Measurements from ENCODE around the gene SERPINF2.

- TF ChIP-seq, protein P1, sequence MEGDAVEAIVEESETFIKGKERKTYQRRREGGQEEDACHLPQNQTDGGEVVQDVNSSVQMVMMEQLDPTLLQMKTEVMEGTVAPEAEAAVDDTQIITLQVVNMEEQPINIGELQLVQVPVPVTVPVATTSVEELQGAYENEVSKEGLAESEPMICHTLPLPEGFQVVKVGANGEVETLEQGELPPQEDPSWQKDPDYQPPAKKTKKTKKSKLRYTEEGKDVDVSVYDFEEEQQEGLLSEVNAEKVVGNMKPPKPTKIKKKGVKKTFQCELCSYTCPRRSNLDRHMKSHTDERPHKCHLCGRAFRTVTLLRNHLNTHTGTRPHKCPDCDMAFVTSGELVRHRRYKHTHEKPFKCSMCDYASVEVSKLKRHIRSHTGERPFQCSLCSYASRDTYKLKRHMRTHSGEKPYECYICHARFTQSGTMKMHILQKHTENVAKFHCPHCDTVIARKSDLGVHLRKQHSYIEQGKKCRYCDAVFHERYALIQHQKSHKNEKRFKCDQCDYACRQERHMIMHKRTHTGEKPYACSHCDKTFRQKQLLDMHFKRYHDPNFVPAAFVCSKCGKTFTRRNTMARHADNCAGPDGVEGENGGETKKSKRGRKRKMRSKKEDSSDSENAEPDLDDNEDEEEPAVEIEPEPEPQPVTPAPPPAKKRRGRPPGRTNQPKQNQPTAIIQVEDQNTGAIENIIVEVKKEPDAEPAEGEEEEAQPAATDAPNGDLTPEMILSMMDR (IDR thresholded peaks at IDR 0.05; ENCODE audit: insufficient read depth, low read length, poor library complexity, severe bottlenecking): no peak
- TF ChIP-seq EZH2phosphoT487 (conservative IDR thresholded peaks at IDR 0.05; ENCODE audit: low read length): no peak
Measured at GRCh38 chr17:1752425-1753262, 10.0 kb downstream of the SERPINF2 start.

All from SU-DHL-6 (cell line).